ENCODE results near the gene CD44. TPM values are rescaled to one million over a fixed set of nuclear protein-coding genes. Genes with fewer than 3 reads are reported as not detected.

Gene CD44
- total and polyA plus RNA-seq, 10 of the 15 experiments (the other 5 are each of a cell fraction or from before 2014, with no cell fraction given), result 57.1 to 293 (median 120) TPM

DNA sequence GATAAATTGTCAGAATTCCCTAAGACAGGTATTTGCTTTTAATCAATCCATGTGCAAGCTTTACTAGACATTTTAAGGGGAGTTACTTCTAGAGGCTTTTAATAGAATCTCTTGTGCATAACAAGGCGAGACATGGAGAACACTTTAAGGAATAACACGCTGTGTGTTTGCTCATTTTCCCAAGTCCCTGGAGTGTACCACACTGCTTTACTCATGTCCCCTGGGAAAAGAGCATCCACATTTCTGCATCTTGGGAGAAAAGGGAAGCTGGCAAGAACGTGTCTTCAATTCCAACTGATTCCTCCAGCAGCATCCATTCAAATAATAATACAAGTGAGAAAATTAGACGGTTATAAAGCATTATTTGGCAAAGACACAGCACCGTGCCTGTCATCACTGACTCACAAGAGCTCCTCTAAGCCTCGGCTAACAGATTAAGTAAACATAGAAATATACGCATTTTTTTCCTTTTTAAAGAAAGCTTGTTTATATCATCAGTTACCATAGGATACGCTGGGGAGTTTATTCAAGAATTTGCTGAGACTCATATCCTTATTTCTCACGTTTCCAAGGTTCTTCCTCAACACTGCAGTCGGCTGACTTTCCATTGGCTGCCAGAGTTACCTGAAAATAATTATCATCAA lies 121.5 kb downstream of the CD44 start:
- 77% methylated on average over 10 of the region's 10 CpGs for whole genome bisulfite sequencing (ENCODE audit: insufficient coverage, insufficient replicate concordance, low lambda C conversion rate, missing lambda C conversion rate)
- Histone ChIP-seq H3K4me2 (ENCODE audit: control insufficient read depth, insufficient read depth) (no peak overlapping the region), H3K79me2 (ENCODE audit: control insufficient read depth, insufficient read depth, low read length) (no peaks in the 10 kb centered on the region), H3K27me3 (replicated peaks in 1 of 2; ENCODE audit: control insufficient read depth in 2 of 2, insufficient read depth in 2 of 2, low read length in 1 of 2) (no peaks in the 10 kb centered on the region), H3K36me3 (ENCODE audit: control insufficient read depth in 2 of 2, insufficient read depth in 2 of 2, low read length in 1 of 2) (no peaks in the 10 kb centered on the region), H2AFZ (ENCODE audit: control insufficient read depth, low read depth, low read length) (no peak overlapping the region), H3K4me1 (ENCODE audit: control insufficient read depth, insufficient read depth, low read length) (peaks cover 11% of the 10 kb centered on the region), H3K4me3 (no peak overlapping the region), H3K9me3 (replicated peaks; ENCODE audit: control insufficient read depth, insufficient read depth, low read length) (no peaks in the 10 kb centered on the region), H4K20me1 (ENCODE audit: control insufficient read depth, insufficient read depth) (no peaks in the 10 kb centered on the region), H3K27ac (ENCODE audit: control insufficient read depth, insufficient read depth) (no peak overlapping the region), H3K9ac (ENCODE audit: control insufficient read depth, insufficient read depth, low read length) (no peak overlapping the region)
- FAIRE-seq, result no peak
- no peak for DNase-seq (ENCODE audit: low read depth, low spot score)
- ChIA-PET RAD21 (ENCODE audit: unreplicated experiment) (interaction anchor here (0.6 to 1.6 kb wide), 5 partner anchors 18 to 75 kb away, joined by 3 to 6 read pairs (median 3); no protein-coding TSS in a partner anchor), POLR2A (no interaction called here), CTCF (interaction anchor here (0.5 to 2.4 kb wide), 7 partner anchors 23 to 334 kb away, joined by 3 to 10 read pairs (median 3); no protein-coding TSS in a partner anchor), SMC1A (ENCODE audit: uncharacterized antibody, unreplicated experiment) (interaction anchor here (0.6 to 1.9 kb wide), 10 partner anchors 19 to 673 kb away, joined by 3 to 11 read pairs (median 3); no protein-coding TSS in a partner anchor)
- intact Hi-C loops (cut with micrococcal nuclease; ENCODE audit: unreplicated experiment) (no loop called here), in situ Hi-C loops (cut with MboI) (no loop called here)
- no TSS peak for BruUV-seq (replicated peaks)
- no peak for ATAC-seq
- TF ChIP-seq REST (IDR thresholded peaks at IDR 0.05; ENCODE audit: low read depth, low read length), result no peak
- TF ChIP-seq MTA3 (IDR thresholded peaks at IDR 0.05; ENCODE audit: borderline replicate concordance, low read length), result no peak
- no peak for TF ChIP-seq POLR2A (IDR thresholded peaks at IDR 0.05; ENCODE audit: low read depth, low read length)
- no peak for TF ChIP-seq JUND (IDR thresholded peaks at IDR 0.05; ENCODE audit: low read depth, low read length)
- TF ChIP-seq KAT2A (conservative IDR thresholded peaks at IDR 0.05; ENCODE audit: control insufficient read depth, low read depth, low read length), result no peak
- no peak for TF ChIP-seq MEF2B (IDR thresholded peaks at IDR 0.05; ENCODE audit: partially characterized antibody, poor library complexity, severe bottlenecking)
- TF ChIP-seq, protein P1, sequence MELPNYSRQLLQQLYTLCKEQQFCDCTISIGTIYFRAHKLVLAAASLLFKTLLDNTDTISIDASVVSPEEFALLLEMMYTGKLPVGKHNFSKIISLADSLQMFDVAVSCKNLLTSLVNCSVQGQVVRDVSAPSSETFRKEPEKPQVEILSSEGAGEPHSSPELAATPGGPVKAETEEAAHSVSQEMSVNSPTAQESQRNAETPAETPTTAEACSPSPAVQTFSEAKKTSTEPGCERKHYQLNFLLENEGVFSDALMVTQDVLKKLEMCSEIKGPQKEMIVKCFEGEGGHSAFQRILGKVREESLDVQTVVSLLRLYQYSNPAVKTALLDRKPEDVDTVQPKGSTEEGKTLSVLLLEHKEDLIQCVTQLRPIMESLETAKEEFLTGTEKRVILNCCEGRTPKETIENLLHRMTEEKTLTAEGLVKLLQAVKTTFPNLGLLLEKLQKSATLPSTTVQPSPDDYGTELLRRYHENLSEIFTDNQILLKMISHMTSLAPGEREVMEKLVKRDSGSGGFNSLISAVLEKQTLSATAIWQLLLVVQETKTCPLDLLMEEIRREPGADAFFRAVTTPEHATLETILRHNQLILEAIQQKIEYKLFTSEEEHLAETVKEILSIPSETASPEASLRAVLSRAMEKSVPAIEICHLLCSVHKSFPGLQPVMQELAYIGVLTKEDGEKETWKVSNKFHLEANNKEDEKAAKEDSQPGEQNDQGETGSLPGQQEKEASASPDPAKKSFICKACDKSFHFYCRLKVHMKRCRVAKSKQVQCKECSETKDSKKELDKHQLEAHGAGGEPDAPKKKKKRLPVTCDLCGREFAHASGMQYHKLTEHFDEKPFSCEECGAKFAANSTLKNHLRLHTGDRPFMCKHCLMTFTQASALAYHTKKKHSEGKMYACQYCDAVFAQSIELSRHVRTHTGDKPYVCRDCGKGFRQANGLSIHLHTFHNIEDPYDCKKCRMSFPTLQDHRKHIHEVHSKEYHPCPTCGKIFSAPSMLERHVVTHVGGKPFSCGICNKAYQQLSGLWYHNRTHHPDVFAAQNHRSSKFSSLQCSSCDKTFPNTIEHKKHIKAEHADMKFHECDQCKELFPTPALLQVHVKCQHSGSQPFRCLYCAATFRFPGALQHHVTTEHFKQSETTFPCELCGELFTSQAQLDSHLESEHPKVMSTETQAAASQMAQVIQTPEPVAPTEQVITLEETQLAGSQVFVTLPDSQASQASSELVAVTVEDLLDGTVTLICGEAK (IDR thresholded peaks at IDR 0.05; ENCODE audit: borderline replicate concordance), result no peak
- no peak for TF ChIP-seq RBBP5 (conservative IDR thresholded peaks at IDR 0.05)
- TF ChIP-seq, protein P2, sequence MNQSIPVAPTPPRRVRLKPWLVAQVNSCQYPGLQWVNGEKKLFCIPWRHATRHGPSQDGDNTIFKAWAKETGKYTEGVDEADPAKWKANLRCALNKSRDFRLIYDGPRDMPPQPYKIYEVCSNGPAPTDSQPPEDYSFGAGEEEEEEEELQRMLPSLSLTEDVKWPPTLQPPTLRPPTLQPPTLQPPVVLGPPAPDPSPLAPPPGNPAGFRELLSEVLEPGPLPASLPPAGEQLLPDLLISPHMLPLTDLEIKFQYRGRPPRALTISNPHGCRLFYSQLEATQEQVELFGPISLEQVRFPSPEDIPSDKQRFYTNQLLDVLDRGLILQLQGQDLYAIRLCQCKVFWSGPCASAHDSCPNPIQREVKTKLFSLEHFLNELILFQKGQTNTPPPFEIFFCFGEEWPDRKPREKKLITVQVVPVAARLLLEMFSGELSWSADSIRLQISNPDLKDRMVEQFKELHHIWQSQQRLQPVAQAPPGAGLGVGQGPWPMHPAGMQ (IDR thresholded peaks at IDR 0.05; ENCODE audit: borderline replicate concordance), result no peak
- TF ChIP-seq SMAD5 (IDR thresholded peaks at IDR 0.05; ENCODE audit: low read depth), result no peak
- no peak for TF ChIP-seq GATAD2B (conservative IDR thresholded peaks at IDR 0.05; ENCODE audit: low read depth)
- no peak for TF ChIP-seq BCL11A (IDR thresholded peaks at IDR 0.05; ENCODE audit: low read depth, low read length)
- no peak for TF ChIP-seq USF2 (IDR thresholded peaks at IDR 0.05; ENCODE audit: borderline replicate concordance, low read depth, low read length)

All from GM12878 (cell line).